ENCODE results near the gene SKOR2. TPM values are rescaled to one million over a fixed set of nuclear protein-coding genes. Genes with fewer than 3 reads are reported as not detected.

Gene SKOR2
- total and polyA plus RNA-seq, 2 of the 13 experiments (the other 11 are each of a cell fraction or from before 2014, with no cell fraction given): not detected

- ChIA-PET POLR2A (no interaction called here), CTCF (ENCODE audit: low intra/inter-chr PET ratio, low total read pairs) (no interaction called here)
- Histone ChIP-seq H3K79me2 (ENCODE audit: insufficient read depth, low read length) (no peaks in the 10 kb centered on the region), H3K27me3 (ENCODE audit: control insufficient read depth in 1 of 2, insufficient read depth in 2 of 2, low read length in 2 of 2) (no peaks in the 10 kb centered on the region), H3K9ac (ENCODE audit: insufficient read depth, low read depth, low read length) (no peak overlapping the region), H4K20me1 (ENCODE audit: insufficient read depth, low read length) (no peaks in the 10 kb centered on the region), H3K27ac (ENCODE audit: extremely low read length, insufficient read depth, low read length) (no peak overlapping the region), H3K36me3 (replicated peaks in 1 of 2; ENCODE audit: control insufficient read depth in 1 of 2, insufficient read depth in 2 of 2, low read length in 2 of 2) (no peaks in the 10 kb centered on the region), H3K4me3 (replicated peaks in 1 of 3; ENCODE audit: insufficient read depth in 1 of 3, low read depth in 2 of 3, low read length in 3 of 3) (no peak overlapping the region), H3K4me2 (ENCODE audit: low read depth, low read length) (no peak overlapping the region), H3K4me1 (ENCODE audit: insufficient read depth, low read length) (no peaks in the 10 kb centered on the region), H2AFZ (ENCODE audit: low read length) (no peak overlapping the region), H3K9me3 (ENCODE audit: low read length) (no peaks in the 10 kb centered on the region)
- FAIRE-seq (no peak), ATAC-seq (no peak), DNase-seq (ENCODE audit: low spot score) (no peak)
- in situ Hi-C loops (cut with HindIII; ENCODE audit: extremely low pct_ligation_motif_present, low pct_unique_long_range_greater_than_20kb): no loop called here
- TF ChIP-seq KDM4B (CRISPR knock-in tag; IDR thresholded peaks at IDR 0.05): no peak
- no peak for TF ChIP-seq MAFK (conservative IDR thresholded peaks at IDR 0.05 in 1 of 2, IDR thresholded peaks at IDR 0.05 in 1 of 2; ENCODE audit: low read length in 2 of 2)
- TF ChIP-seq MXD4 (CRISPR knock-in tag; IDR thresholded peaks at IDR 0.05): no peak
- TF ChIP-seq ZNF276 (CRISPR knock-in tag; IDR thresholded peaks at IDR 0.05; ENCODE audit: low read depth): no peak
- no peak for TF ChIP-seq ZNF879 (CRISPR knock-in tag; IDR thresholded peaks at IDR 0.05)
- WGBS (ENCODE audit: low lambda C conversion rate): 13% methylated on average over 9 of the region's 9 CpGs
- no TSS peak for BruUV-seq (replicated peaks)
- intact Hi-C loops (cut with micrococcal nuclease; ENCODE audit: unreplicated experiment): no loop called here
Measured at GRCh38 chr18:47274961-47275360, 23.5 kb upstream of the SKOR2 start.

- H3K9me3 ChIP-seq (ENCODE audit: low read length): no peaks in the 10 kb centered on the region
- 0% methylated on average over 1 of the region's 1 CpG for WGBS (ENCODE audit: low lambda C conversion rate)
- in situ Hi-C loops (cut with HindIII; ENCODE audit: extremely low pct_ligation_motif_present, low pct_unique_long_range_greater_than_20kb) (no loop called here), intact Hi-C loops (cut with micrococcal nuclease; ENCODE audit: unreplicated experiment) (no loop called here)
- peaks cover 1 to 13% of the 10 kb centered on the region in 2 experiments; a peak in 2 of 5 replicates for H3K27me3 ChIP-seq (ENCODE audit: control insufficient read depth in 1 of 2, insufficient read depth in 2 of 2, low read length in 2 of 2)
- H3K4me1 ChIP-seq (ENCODE audit: insufficient read depth, low read length): no peaks in the 10 kb centered on the region
- no peak overlapping the region for H2AFZ ChIP-seq (ENCODE audit: low read length)
- POLR2A ChIA-PET: no interaction called here
- FAIRE-seq (no peak), ATAC-seq (no peak), DNase-seq (ENCODE audit: low spot score) (no peak)
- no peaks in the 10 kb centered on the region for H3K36me3 ChIP-seq (replicated peaks in 1 of 2; ENCODE audit: control insufficient read depth in 1 of 2, insufficient read depth in 2 of 2, low read length in 2 of 2)
- H3K79me2 ChIP-seq (ENCODE audit: insufficient read depth, low read length): no peaks in the 10 kb centered on the region
- CTCF ChIA-PET (ENCODE audit: low intra/inter-chr PET ratio, low total read pairs): no interaction called here
- no peak overlapping the region for H3K27ac ChIP-seq (ENCODE audit: extremely low read length, insufficient read depth, low read length)
- BruUV-seq (replicated peaks): no TSS peak
- no peak overlapping the region for H3K4me3 ChIP-seq (replicated peaks in 1 of 3; ENCODE audit: insufficient read depth in 1 of 3, low read depth in 2 of 3, low read length in 3 of 3)
- H4K20me1 ChIP-seq (ENCODE audit: insufficient read depth, low read length): no peaks in the 10 kb centered on the region
- H3K9ac ChIP-seq (ENCODE audit: insufficient read depth, low read depth, low read length): no peak overlapping the region
- no peak overlapping the region for H3K4me2 ChIP-seq (ENCODE audit: low read depth, low read length)
- TF ChIP-seq PHF20 (CRISPR knock-in tag; IDR thresholded peaks at IDR 0.05) (no peak), ZZZ3 (CRISPR knock-in tag; IDR thresholded peaks at IDR 0.05; ENCODE audit: borderline replicate concordance) (no peak), IRF2 (CRISPR knock-in tag; IDR thresholded peaks at IDR 0.05) (no peak), ZNF30 (CRISPR knock-in tag; IDR thresholded peaks at IDR 0.05) (no peak), CENPBD1 (CRISPR knock-in tag; IDR thresholded peaks at IDR 0.05; ENCODE audit: borderline replicate concordance, low read depth) (no peak), ARNT2 (CRISPR knock-in tag; IDR thresholded peaks at IDR 0.05; ENCODE audit: low read depth) (no peak), ZNF737 (CRISPR knock-in tag; IDR thresholded peaks at IDR 0.05; ENCODE audit: borderline replicate concordance) (no peak), ZFP82 (CRISPR knock-in tag; IDR thresholded peaks at IDR 0.05; ENCODE audit: borderline replicate concordance) (no peak), THAP11 (CRISPR knock-in tag; IDR thresholded peaks at IDR 0.05) (no peak), TRIM22 (IDR thresholded peaks at IDR 0.05) (no peak)
- TF ChIP-seq, protein P1, sequence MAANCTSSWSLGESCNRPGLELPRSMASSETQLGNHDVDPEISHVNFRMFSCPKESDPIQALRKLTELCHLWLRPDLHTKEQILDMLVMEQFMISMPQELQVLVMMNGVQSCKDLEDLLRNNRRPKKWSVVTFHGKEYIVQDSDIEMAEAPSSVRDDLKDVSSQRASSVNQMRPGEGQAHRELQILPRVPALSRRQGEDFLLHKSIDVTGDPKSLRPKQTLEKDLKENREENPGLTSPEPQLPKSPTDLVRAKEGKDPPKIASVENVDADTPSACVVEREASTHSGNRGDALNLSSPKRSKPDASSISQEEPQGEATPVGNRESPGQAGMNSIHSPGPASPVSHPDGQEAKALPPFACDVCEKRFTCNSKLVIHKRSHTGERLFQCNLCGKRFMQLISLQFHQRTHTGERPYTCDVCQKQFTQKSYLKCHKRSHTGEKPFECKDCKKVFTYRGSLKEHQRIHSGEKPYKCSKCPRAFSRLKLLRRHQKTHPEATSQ (CRISPR knock-in tag; IDR thresholded peaks at IDR 0.05; ENCODE audit: borderline replicate concordance): no peak
Measured at GRCh38 chr18:47265197-47265596, 13.7 kb upstream of the SKOR2 start.

Data from HepG2 (cell line).